ENCODE measurements around the gene SLX9. TPM values are rescaled to one million over a fixed set of nuclear protein-coding genes. Genes with fewer than 3 reads are reported as not detected.

SLX9 gene
- total and polyA plus RNA-seq, 2 donors (not counting 3 experiments of a cell fraction or from before 2014, with no cell fraction given) = 27.0 to 50.6 TPM

DNA sequence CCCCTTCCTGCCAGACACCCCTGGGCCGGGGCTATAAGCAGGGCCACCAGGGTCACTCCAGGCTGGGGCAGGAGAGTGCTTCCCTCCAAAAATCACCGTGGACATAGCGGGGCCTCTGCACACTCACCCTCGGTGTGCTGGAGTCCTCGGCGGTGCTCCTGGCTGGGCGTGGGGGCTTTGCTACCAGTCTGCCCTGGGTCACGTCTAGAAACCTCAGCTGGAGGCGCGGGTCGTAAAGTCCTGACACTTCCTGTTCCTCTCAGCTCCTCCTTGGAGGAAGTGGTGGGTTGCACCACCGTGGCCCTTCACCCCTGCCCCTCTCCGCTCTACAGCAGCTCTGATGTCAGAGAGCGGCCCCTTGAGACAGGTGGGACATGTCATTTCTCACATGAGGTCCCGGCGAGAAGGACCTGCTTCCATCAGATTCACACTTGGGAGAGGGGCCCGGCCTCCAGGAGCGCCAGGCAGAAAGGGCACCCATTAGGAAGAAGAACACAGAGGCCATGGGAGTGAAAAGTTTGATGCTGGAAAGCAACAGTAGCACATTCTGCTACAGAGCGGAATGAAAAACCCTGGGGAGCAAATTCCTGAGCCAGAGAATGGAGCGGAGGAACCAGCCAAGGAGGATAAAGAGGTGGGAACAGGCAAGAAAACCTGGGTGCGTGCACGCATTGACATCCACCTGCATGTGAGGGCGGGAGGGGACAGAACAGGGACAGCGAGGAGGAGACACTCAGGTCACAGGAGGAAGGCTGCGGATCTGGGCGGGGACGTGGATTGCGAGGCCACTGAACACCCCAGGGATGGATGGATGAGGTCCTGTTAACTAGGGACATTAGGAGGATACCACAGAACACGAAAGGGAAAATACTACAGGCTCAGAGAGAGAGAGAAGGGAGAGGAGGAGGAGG, 18.9 kb upstream of the SLX9 start, which contains the start of gene ITGB2:
ITGB2 (minus strand) TSS at position 206 of the 911 bp plus-strand sequence. CDS start 10,117 bp downstream, outside the sequence.
- H3K36me3 ChIP-seq (ENCODE audit: control insufficient read depth in 2 of 2, extremely low read depth in 1 of 2, insufficient read depth in 2 of 2, low read length in 2 of 2) = no peaks in the 10 kb centered on the region
- peaks cover 6% of the 10 kb centered on the region for H3K4me1 ChIP-seq (ENCODE audit: control insufficient read depth, extremely low read depth, insufficient read depth, low read length)
- ChIA-PET CTCF (no interaction called here), POLR2A (no interaction called here)
- dilution Hi-C loops (cut with MboI; ENCODE audit: extremely low pct_ligation_motif_present, low sequenced_read_pairs) = no loop called here
- intact Hi-C loops (cut with micrococcal nuclease) = no loop called here
- H3K79me2 ChIP-seq (ENCODE audit: control insufficient read depth, insufficient read depth, low read length) = no peaks in the 10 kb centered on the region
- no peak within 1 kb of the TSS for H2AFZ ChIP-seq (ENCODE audit: low read depth, low read length)
- H3K27ac ChIP-seq (ENCODE audit: insufficient read depth, low read depth, low read length) = no peak within 1 kb of the TSS
- no peak within 1 kb of the TSS for H3K9ac ChIP-seq (replicated peaks; ENCODE audit: extremely low read depth, insufficient read depth, low read length)
- H3K9me1 ChIP-seq (replicated peaks; ENCODE audit: control insufficient read depth, extremely low read depth, insufficient read depth, low read length) = no peaks in the 10 kb centered on the region
- no peak within 1 kb of the TSS for H3K4me2 ChIP-seq (ENCODE audit: insufficient read depth, low read length)
- no peak within 1 kb of the TSS for H3K4me3 ChIP-seq (replicated peaks in 1 of 3; ENCODE audit: insufficient read depth in 1 of 3, low read depth in 1 of 3, low read length in 3 of 3)
- H3K9me3 ChIP-seq (replicated peaks; ENCODE audit: control insufficient read depth, insufficient read depth, low read length) = no peaks in the 10 kb centered on the region
- peaks cover 5 to 8% of the 10 kb centered on the region in 2 experiments for H3K27me3 ChIP-seq (ENCODE audit: control insufficient read depth in 2 of 2, insufficient read depth in 2 of 2, low read length in 2 of 2)
- TF ChIP-seq MYC (IDR thresholded peaks at IDR 0.05; ENCODE audit: low read depth, low read length) = no peak
- TF ChIP-seq, protein P1, sequence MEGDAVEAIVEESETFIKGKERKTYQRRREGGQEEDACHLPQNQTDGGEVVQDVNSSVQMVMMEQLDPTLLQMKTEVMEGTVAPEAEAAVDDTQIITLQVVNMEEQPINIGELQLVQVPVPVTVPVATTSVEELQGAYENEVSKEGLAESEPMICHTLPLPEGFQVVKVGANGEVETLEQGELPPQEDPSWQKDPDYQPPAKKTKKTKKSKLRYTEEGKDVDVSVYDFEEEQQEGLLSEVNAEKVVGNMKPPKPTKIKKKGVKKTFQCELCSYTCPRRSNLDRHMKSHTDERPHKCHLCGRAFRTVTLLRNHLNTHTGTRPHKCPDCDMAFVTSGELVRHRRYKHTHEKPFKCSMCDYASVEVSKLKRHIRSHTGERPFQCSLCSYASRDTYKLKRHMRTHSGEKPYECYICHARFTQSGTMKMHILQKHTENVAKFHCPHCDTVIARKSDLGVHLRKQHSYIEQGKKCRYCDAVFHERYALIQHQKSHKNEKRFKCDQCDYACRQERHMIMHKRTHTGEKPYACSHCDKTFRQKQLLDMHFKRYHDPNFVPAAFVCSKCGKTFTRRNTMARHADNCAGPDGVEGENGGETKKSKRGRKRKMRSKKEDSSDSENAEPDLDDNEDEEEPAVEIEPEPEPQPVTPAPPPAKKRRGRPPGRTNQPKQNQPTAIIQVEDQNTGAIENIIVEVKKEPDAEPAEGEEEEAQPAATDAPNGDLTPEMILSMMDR (IDR thresholded peaks at IDR 0.05; ENCODE audit: extremely low read depth in 1 of 2, insufficient read depth in 1 of 2, low read depth in 1 of 2, low read length in 2 of 2) = no peak
- TF ChIP-seq JUN (IDR thresholded peaks at IDR 0.05; ENCODE audit: borderline replicate concordance, insufficient read depth, insufficient read length, low read depth) = no peak
- TF ChIP-seq, protein P2, sequence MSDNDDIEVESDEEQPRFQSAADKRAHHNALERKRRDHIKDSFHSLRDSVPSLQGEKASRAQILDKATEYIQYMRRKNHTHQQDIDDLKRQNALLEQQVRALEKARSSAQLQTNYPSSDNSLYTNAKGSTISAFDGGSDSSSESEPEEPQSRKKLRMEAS (IDR thresholded peaks at IDR 0.05; ENCODE audit: insufficient read depth, insufficient read length) = no peak
- no peak for TF ChIP-seq FOS (IDR thresholded peaks at IDR 0.05; ENCODE audit: borderline replicate concordance, insufficient read depth, low read length)
- no TSS peak for BruUV-seq (replicated peaks)
- FAIRE-seq (no peak), DNase-seq (ENCODE audit: low read depth, low spot score) (no peak)
- H4K20me1 ChIP-seq (replicated peaks; ENCODE audit: control insufficient read depth, extremely low read depth, insufficient read depth, low read length) = no peaks in the 10 kb centered on the region

Measured in endothelial cell of umbilical vein (primary cell).